HG03097 (cell line): ENCODE results near the gene CSMD2.

Source experiments
- ATAC-seq: cut with Tn5 transposase; IDR thresholded peaks from one replicate; pipeline ENCODE4 v1.9.1; 2021; ENCODE audit not compliant: unreplicated experiment, low FRiP score

CSMD2 gene

GRCh38 chr1:33790577-33790976 lies 374.5 kb downstream of the CSMD2 start:
- ATAC-seq, result no peak

GRCh38 chr1:33784876-33785275 lies 380.2 kb downstream of the CSMD2 start:
- no peak for ATAC-seq

GRCh38 chr1:33782776-33783175 lies 382.3 kb downstream of the CSMD2 start:
- no peak for ATAC-seq

- no peak for ATAC-seq
Measured at GRCh38 chr1:33781652-33782051, 383.4 kb downstream of the CSMD2 start.

- ATAC-seq, result no peak
Measured at GRCh38 chr1:33777337-33777736, 387.7 kb downstream of the CSMD2 start.

GRCh38 chr1:33768821-33769220 lies 396.2 kb downstream of the CSMD2 start:
- no peak for ATAC-seq

- no peak for ATAC-seq
Measured at GRCh38 chr1:33768106-33768505, 396.9 kb downstream of the CSMD2 start.

- no peak for ATAC-seq
Measured at GRCh38 chr1:33764149-33764548, 400.9 kb downstream of the CSMD2 start.

- no peak for ATAC-seq
Measured at GRCh38 chr1:33763406-33763805, 401.6 kb downstream of the CSMD2 start.

GRCh38 chr1:33762962-33763361 lies 402.1 kb downstream of the CSMD2 start:
- no peak for ATAC-seq

GRCh38 chr1:33762109-33762830 lies 402.8 kb downstream of the CSMD2 start:
- no peak for ATAC-seq

GRCh38 chr1:33758698-33759097 lies 406.3 kb downstream of the CSMD2 start:
- ATAC-seq, result no peak

- ATAC-seq, result no peak
Measured at GRCh38 chr1:33753087-33753856, 411.8 kb downstream of the CSMD2 start.

GRCh38 chr1:33745942-33746341 lies 419.1 kb downstream of the CSMD2 start:
- no peak for ATAC-seq

GRCh38 chr1:33743221-33743998 lies 421.6 kb downstream of the CSMD2 start:
- no peak for ATAC-seq

- no peak for ATAC-seq
Measured at GRCh38 chr1:33742663-33743062, 422.4 kb downstream of the CSMD2 start.

- ATAC-seq, result no peak
Measured at GRCh38 chr1:33741749-33742148, 423.3 kb downstream of the CSMD2 start.

- no peak for ATAC-seq
Measured at GRCh38 chr1:33740040-33740744, 424.8 kb downstream of the CSMD2 start.

GRCh38 chr1:33738976-33739375 lies 426.1 kb downstream of the CSMD2 start:
- no peak for ATAC-seq

- ATAC-seq, result no peak
Measured at GRCh38 chr1:33738536-33738935, 426.5 kb downstream of the CSMD2 start.

- ATAC-seq, result no peak
Measured at GRCh38 chr1:33736496-33736895, 428.5 kb downstream of the CSMD2 start.
